ENCODE results near the gene PRR20G.

GRCh38 chr3:127306361-127307111, 18.7 kb upstream of the PRR20G start:
- TF ChIP-seq CTCF (IDR thresholded peaks at IDR 0.05) (no peak), POLR2A (IDR thresholded peaks at IDR 0.05) (no peak)
